HuH-7 (cell line): ENCODE data around the gene NOL4L.
A peak's percentile ranks its signal among the peaks of the same experiment; 100 is the strongest.

ENCODE experiments used
- DNase-seq: peaks from one replicate; pipeline ENCODE4 v3.0.0; 2011; ENCODE audit warnings: low spot score

Gene NOL4L

DNA sequence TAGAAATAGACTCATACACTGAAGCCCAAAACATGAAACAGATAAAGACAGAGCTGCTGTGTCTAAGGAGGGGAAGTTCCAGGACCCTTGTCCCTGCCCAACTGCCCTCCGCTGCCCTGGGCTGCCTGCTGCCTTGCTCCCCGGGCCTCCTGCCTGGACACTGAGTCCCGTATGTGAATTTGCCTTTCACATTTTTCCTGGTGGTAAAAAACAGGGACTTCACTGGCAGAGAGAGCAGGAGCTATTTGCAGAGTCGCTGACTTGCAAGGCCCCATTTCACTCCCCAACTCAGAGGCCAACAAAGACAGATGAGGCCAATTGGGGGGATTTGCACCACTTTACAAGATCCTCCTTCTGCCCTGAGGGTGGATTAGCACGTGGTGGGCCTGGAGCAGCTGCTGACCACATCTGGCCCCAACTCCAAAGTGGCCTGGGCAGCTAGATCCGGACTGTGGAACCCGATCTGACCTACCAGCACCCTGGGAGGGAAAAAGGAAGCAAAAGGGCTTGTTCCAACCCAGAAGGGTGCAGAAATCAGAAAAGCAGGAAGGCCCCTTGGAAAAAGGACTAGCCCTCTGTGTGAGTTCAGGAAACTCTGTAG is 61.4 kb downstream of the NOL4L start:
- DNase-seq: no peak

DNA sequence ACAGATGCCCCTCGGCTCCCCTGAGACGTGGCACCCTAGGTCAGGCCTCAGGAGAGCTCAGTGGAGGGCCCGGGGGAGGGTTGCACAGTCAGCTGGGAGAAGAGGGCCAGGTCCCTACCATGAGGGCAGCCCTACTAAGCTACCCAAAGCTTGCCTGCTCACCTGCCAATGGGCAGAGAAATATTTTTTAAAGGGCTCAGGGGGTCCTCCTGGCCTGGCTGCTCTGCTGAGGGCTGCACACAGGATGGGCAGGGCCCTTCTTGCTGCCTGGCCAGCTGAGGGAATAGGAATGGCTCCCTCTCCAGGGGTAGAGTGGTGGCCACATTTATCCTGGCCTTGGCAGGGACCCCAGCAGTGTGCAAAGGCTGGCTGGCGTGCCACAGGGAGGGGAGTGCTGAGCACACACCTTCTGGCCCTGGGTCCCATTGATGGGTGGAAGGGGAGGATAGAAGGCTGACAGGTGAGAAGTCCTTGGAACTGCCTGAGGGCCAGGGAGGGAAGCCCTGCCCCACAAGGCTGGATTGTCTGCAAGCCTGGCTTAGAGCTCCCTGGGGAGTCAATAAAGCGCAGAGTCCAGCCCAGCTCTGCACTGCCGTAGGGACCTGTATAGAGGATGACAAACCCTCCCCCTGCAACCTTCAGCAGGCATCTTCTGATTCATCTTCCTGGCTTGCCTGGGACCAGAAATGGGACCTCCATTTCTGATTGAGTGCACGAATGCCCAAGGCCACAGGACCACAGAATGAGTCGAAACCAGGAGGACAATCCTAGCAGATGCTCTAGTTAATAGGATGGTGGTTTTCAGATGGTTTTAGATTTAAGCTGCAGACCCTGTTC is 62.1 kb downstream of the NOL4L start:
- no peak for DNase-seq

DNA sequence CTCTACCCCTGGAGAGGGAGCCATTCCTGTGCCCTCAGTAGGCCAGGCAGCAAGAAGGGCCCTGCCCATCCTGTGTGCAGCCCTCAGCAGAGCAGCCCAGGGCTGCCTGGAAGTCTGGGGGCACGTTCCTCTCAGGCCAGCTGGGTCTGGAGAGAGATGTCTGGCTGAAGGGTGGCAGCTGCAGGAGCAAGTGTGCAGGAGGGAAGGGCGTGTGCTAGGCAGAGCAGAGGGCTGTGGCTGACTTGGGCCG is 62.7 kb downstream of the NOL4L start:
- no peak for DNase-seq

DNA sequence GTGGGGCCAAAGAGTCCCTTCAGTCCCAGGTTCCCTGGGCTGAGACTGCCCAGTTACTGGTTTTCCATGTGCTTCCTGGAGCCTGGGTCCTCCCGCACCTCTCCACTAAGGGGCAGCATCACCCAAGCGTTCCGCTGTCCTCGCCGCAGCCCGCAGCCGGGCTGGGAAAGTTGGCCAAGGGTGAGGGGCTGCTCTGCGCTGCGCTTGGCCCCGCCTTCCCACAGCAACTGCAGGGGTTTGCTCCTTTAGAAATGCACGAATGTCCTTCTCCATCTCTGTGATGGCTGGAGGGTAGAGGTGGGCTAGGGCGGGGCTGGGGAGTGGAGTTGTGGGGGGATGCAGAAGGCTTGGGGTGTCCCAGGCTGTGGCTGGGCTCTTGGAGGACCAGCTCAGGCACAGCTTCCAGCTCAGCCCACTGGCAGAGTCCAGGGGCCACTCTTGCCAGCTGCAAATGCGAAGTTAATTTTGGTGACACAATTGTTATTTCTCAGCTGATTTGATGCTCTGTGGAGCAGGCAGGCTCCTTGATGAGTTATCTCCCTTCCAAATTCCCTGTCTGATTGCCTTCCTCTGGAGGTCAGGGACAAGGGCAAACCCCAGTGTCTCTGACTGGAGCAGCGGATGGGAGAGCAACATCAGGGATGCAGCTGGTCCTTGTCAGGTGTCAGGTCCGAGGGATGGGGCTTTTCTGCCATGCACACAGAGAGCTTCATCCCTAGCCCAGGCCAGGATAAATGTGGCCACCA is 63.2 kb downstream of the NOL4L start:
- peak; percentile 98 for DNase-seq

DNA sequence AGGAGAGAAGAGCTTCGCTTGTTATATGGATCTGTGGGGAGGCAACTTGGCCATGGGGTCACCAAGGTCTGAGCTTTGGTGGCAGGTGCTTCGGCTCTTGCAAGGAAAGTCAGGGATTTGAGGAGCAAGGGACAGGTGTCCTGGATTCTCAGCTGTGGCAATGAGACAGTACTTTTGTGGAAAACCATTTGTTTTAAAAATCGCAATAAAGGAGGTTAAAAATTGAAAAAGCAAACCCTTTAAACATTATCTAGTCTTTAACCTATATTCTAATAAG is 64.3 kb downstream of the NOL4L start:
- no peak for DNase-seq

DNA sequence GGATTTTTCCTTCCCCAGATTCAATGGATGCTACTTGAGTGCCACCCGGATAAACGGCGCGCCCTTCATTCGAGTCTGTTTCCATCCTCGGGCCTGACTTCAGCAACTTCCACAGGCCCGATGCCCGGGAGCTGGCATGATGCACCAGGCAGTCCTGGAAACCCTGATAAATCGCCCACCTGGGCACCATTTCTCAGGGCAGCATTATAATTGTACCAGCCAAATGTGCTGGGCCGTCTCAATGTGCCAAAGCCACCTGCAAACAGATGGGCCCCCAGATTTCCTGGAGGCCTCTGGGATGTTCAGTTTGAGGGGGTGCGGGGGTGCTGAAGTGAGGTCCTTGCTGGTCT is 65.8 kb downstream of the NOL4L start:
- DNase-seq: no peak

DNA sequence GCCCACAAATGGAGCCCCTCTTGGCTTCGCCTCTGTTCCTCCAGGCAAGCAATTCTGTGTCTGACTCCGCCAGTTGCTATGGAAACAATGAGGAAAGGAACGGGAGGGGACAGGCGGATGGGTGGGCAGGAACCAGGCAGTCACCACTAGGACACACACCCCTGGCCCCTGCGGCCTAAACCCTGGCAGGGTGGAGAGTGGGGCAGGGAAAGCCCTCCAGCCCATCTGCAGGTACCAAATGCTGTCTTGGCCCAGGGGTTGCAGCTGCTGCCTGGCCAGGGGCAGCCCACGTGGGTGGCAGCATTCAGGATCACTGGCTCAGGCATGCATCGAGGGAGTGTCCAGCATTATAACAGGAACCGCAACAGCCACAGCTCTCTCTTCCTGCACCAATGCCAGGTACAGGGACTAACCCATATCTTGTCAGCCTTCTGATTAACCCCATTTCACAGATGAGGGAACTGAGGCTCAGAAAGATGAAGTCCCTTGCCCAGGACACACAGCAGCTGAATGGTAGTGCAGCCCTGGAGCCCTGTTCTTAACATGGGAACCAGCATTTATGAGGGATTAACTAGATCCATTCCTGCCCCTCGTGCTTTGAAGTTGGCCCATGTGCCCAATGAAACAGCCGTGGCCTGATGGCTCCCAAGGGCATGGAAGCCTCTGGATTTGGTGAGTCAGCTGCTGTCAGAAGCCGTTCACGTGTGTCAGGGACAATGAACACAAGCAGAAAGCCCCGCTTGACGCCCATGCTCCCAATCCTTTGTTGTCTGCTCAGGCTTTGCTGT is 66.3 kb downstream of the NOL4L start:
- DNase-seq: no peak

DNA sequence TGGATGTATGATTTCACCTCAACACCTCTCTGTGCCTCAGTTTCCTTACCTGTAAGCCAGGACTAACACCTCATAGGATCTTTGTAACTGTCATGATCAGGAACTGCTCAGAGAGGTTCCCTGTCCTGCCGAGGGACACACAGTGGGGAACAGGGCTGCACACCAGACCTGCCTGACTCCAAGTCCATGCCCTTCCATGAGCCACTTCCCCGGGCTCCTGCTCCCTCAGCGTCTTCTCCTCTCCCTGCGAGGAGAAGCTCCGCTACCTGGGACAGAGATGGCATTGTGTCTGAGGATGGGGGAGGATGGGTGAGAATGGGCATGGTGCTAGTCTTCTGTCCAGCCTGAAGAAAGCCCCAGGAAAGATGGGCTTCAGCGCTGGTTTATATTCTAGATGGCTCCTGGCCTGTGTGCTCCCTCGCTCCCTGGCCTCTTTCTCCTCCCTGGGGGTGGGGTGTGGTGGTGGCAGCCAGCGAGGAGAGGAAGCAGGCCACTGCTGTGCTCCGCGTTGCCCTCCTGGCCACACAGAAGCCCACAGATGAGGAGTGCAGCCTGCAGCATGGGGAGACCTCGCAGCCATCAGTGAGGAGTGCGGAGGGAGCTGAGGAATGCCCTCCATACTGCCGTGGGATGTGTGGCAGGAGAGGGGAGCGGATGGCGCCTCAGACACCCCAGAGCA is 67.1 kb downstream of the NOL4L start:
- no peak for DNase-seq

DNA sequence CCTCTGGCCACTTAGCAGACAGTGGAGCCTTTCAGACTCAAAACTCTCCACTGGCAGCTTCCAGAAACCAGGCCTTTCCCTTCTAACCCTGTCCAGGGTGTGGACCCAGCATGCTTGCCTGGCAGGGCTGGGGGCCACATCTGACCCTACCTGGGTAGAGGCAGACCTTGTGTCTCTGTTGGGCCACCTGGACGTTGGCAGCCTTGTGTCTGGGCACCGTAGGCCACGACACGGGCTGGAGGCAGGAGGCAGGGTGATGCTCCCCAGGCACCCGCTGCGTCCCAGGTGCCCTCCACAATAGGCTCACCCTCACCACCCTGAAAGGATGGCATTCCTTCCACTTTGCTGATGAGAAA is 67.6 kb downstream of the NOL4L start:
- no peak for DNase-seq

DNA sequence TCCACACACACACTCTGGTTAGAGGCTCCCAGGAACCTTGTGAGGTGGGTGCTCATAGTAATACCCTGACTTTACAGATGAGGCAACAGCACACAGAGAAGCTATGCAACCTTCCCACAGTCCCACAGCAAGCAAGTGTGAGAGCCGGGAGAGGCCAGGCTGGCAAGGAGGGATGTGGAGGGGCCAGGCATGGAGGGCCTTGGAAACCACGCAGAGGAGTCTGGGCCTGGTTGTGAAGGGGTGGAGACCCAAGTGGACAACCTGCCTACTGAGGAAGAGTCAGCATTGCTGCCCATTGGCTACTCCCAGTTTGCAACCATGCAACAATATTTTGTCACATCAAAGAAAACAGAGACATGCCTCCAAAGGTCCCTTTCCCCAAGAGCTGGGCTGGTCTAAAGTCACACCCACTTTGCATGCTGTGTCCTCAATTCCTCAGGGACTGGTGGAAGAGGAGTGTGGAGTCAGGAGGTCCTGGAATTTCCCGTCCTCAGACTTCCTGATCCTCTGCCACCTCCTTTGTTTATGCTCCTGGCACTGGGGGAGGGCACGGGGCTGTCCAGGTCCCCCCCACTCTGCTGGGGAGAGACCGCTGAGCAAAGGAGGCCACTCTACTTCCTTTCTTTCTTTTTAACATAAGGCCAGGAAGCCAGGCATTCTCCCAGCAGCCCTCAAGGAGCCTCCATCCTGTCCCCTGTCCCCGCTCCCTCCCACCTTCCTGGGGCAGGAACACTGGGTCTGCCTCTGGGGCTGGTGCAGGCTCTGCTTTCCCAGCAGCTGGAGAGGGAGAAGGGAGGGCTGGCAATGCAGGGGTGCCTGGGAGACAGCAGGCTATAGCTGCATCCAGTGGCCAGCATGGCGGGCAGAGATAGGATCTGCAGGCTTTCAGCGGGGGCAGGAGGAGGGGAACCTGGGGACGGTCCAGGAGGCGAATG is 68.3 kb downstream of the NOL4L start:
- no peak for DNase-seq

DNA sequence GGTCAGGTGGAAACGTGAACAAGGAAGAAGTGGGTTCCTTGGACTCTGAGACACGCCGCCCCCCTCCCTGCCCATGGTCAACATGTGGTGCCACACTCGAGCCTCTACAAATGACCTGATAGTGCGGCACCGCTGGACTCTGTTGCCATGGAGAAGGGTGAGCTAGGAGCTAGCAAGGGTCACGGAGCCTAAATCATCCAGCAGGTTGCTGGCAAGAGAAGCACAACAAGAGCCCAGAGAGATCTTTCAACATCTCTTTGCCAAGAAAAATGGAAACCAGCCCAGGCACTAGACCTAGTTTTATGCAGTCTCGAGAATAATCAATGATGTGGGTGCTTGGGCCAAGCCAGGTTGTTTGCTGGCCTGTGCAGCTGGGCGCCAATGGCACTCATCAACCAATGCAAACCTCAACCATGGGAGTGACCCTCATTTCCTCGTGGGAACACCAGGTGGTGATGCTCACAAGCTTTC is 69.5 kb downstream of the NOL4L start:
- DNase-seq: no peak

DNA sequence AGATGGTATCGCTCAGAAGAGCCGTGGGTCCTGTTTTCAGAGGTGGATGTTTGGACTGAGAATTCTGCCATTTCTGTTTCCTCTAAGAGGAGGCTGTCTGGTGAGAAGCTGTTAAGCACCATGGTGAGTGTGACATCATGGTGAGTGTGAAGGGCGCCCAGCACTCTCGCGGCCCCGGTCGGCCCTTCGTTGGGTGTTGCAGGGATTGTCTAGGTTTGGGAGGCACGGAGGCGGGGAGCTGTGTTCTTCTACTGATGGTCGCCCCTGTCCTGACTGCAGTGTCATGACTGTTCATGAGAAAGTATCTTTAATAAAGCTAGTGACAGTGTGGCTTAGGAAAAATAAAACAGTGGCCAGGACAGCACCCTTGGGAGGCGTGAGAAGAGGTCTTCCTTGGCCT is 70.4 kb downstream of the NOL4L start:
- no peak for DNase-seq

DNA sequence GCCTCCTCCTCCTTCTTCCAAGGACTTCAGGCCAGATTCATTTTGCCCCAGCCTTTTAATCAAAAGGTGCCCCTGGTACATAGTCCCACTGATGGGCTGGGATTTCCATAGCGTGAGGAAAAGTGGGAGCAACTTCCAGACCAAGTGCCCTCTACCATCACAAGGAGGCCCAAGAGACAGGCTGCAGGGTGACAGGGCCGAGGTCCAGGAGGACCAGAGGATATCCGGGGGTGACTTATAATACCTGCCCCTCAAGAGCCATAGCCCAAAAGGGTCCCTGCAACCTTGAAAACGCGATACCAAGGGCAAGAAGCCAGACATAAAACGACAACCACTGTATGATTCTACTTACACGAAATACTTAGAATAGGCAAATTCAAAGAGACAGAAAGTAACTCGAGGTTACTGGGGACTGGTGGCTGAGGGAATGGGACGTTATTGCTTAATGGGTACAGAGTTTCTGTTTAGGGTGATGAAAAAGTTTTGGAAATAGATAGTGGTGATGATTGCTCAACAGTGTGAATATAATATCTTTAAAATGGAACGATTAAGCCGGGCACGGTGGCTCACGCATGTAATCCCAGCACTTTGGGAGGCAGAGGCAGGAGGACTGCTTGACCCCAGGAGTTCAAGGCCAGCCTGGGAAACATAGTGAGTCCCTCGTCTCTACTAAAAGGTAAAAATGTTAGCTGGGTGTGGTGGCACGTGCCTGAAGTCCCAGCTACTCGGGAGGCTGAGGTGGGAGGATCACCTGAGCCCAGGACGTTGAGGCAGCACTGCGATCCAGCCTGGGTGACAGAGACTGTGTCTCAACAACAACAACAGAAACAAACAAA is 71.9 kb downstream of the NOL4L start:
- no peak for DNase-seq

DNA sequence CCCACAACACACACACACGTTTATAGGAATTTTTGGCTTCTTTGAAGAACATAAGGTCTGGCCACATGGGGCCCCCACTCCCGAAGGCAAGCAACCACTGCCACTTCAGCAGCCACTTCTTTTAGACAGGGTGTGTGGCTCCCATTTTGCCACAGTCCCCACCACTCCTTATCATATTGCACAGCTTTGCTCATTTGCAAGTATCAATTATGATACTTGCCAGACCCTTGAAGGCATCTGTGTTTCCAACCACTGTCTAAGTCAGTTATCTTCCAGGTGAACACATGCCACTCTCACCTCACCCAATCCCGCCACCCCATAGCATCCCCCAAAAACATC is 73.1 kb downstream of the NOL4L start:
- no peak for DNase-seq

DNA sequence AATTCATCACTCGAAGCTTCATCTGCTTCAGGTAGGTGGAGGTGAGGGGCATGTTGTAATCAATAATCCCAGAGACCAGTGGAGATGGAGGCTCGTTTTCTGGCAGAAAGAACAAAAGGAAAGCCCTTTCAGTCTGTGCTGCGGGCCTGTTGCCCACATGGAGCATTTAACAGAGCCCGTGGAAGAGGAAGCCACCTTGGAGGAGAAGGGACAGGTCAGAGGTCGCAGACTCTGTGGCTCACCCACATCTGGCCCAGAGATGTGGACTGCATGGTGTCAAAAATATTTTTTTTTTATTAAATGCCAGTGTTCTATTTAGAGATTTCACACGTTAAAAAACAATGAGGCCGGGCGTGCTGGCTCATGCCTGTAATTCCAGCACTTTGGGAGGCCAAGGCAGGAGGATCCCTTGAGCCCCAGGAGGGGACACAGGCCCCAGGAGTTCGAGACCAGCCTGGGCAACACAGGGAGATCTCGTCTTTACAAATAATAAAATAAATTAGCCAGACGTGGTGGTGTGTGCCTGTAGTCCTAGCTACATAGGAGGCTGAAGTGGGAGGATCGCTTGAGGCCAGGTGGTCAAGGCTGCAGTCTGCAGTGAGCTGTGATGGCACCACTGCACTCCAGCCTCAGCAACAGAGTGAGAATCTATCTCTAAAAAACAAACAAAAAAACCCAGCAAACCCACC is 73.6 kb downstream of the NOL4L start:
- no peak for DNase-seq

DNA sequence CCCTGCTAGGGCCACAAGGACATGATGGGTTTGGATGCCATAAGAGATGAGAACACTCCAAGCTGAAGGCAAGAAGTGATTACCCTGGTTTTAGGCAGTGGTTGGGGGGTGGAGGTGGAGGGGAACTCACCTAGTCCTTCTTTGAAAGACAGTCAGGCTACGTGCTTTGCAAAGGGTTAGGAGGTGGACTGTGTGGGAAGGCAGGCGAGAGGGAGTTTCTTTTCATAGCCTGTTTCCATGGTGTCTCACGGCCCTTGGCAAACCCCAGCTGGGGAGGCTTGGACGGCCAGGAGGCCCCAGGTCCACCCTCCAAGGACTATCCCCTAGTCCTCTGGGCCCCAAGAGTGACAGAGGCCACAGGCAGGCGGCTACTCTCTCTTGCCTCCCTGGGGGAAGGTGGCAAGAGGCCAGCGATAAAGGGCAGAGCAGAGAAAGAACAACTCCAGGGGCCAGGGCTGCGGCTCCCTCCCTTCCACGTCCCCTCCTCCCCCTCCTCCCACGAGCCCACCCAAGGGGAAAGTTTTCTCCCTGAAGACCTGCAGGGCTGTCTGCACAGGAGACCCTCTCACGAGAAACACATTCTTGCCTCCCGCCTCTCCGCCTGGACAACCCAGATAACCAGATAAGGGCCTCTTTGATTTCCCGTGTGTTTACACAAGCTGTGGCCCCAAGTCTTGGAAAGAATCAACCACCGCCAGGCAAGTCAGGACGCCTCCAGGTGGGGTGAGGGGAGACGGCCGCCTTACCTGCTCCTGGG is 74.4 kb downstream of the NOL4L start:
- DNase-seq: no peak

DNA sequence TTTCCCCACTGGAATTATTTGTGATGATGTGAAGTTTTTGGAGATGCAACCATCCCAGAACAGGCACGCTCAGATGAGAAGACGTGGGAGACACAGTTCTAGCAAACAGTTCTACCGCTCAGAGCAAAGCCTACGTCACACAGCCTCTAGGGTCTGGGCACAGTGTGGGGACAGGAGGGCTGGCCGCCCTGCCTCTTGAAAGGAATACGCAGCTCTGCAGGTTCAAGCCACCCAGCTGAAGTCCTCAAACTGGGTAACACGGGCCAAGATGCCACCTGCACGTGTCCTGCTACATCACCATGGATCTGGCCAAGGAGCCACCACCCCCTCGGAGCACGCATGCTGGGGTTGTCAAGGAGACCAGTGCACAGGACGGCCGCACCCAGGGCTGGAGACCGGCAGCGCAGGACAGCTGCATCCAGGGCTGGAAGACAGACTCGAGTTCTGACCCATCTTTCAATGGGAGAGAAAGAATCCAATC is 75.0 kb downstream of the NOL4L start:
- no peak for DNase-seq

DNA sequence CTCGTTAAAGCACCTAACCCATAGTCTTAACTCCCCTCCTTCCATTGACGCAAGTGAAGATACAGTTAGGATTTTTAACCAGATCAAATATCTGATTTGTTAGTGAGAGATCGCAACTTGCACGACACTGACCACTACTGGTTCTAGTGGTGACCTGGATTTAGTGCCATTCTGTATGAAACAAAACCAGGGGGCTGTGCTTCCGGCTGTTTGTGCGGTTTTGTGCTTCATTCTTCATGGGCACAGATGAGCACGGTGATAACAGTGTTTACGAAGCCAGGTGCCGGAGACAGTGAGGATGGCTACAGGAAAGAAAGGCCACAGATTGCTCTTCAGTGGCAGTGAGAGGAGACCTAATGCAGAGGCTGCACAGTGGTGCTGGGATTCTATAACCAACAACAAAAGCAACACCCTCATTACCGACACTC is 75.5 kb downstream of the NOL4L start:
- DNase-seq: no peak

DNA sequence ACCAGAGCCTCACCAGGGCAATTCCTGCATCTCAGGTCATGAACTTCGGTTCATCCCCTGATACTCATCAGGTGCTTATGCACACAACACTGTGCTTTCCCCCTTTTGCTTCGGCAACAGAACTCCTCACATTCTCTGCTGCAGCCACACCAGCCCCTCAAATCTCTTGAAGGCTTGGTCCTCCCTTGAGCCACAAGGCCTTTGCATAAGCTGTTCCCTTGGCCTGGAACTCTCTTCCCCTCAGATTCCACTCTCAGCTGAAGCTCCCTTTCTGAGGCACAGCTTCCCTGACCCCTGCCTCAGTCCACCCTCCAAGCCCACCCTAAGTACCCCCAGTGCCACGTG is 76.4 kb downstream of the NOL4L start:
- DNase-seq: no peak
